A549 (cell line): ENCODE data around the gene MRPL51. TPM values are rescaled to one million over a fixed set of nuclear protein-coding genes. Genes with fewer than 3 reads are reported as not detected.
A peak's percentile ranks its signal among the peaks of the same experiment; 100 is the strongest.

ENCODE experiments used
- ATAC-seq, 2 experiments: fragments of 200-7000 bp in 1 of 2; fragments of >200 bp in 1 of 2; cut with Nextera tagmentation in 1 of 2; cut with Tn5 transposase in 1 of 2; 3 replicates each; pipeline versions ENCODE4 v1.8.0 to v1.9.1; 2018 to 2020; ENCODE audit warnings: mild to moderate bottlenecking in 1 of 2, moderate library complexity in 1 of 2
- CTCF ChIA-PET: fragments of 300-600 bp; sonication (Branson Sonifier 250); formaldehyde crosslinking; extraction: SDS; loops from one replicate; lab custom pipeline; 2021; ENCODE audit warnings: antibody characterized with exemption, inconsistent platforms; lab: Yijun Ruan, JAX
- POLR2A ChIA-PET: fragments of 350-600 bp; formaldehyde crosslinking; extraction: SDS; loops from one replicate; lab custom pipeline; 2021; ENCODE audit warnings: antibody characterized with exemption, inconsistent platforms; lab: Yijun Ruan, JAX
- DNase-seq, 2 experiments: peaks; one replicate each; pipeline versions ENCODE4 v3.0.0 to v3.0.0-alpha.2; 2011 to 2016; ENCODE audit warnings: low read depth in 1 of 2, low spot score in 1 of 2
- FAIRE-seq: peaks from 2 replicates; lab custom pipeline; 2011; peaks lifted over from hg19 to GRCh38; lab: Jason Lieb, UNC
- H3K27ac ChIP-seq, 2 experiments: fragments of >200 bp; sonication (Bioruptor Twin); formaldehyde crosslinking; 3 replicates each; pipeline ENCODE4 v1.5.1; 2016 to 2017
- H3K4me1 ChIP-seq: fragments of >200 bp; sonication (Bioruptor Twin); formaldehyde crosslinking; 3 replicates; pipeline ENCODE4 v1.6.1; 2016
- H3K4me2 ChIP-seq: fragments of >200 bp; sonication (Bioruptor Twin); formaldehyde crosslinking; 3 replicates; pipeline ENCODE4 v1.6.1; 2016
- H3K4me3 ChIP-seq: fragments of >200 bp; sonication (Bioruptor Twin); formaldehyde crosslinking; 3 replicates; pipeline ENCODE4 v1.5.1; 2016
- H3K9me3 ChIP-seq: fragments of >200 bp; sonication (Bioruptor Twin); formaldehyde crosslinking; 3 replicates; pipeline ENCODE4 v1.6.1; 2016
- CBX2 ChIP-seq: fragments of 200-600 bp; sonication (generic); IDR thresholded peaks from 2 replicates; pipeline ENCODE4 v1.6.1; 2016; ENCODE audit warnings: low read depth, mild to moderate bottlenecking, borderline replicate concordance
- CEBPB ChIP-seq, 2 experiments: fragments of >200 bp in 1 of 2; sonication (Bioruptor Twin) in 1 of 2; formaldehyde crosslinking in 1 of 2; IDR thresholded peaks; 2 replicates each; pipeline ENCODE4 v1.6.1; 2012 to 2016
- EHF ChIP-seq: fragments of 250-450 bp; sonication (Bioruptor Pico); IDR thresholded peaks from 2 replicates; pipeline ENCODE4 v1.5.0; 2020; ENCODE audit warnings: mild to moderate bottlenecking
- EHMT2 ChIP-seq: fragments of 200-600 bp; sonication (generic); IDR thresholded peaks from 2 replicates; pipeline ENCODE4 v1.6.1; 2016; ENCODE audit warnings: antibody characterized with exemption, low read depth, mild to moderate bottlenecking, moderate library complexity
- FOSB ChIP-seq: fragments of 250-450 bp; sonication (Bioruptor Pico); IDR thresholded peaks from 2 replicates; pipeline ENCODE4 v1.5.0; 2020; ENCODE audit warnings: mild to moderate bottlenecking, moderate library complexity
- FOXS1 ChIP-seq: fragments of 250-450 bp; sonication (Bioruptor Pico); IDR thresholded peaks from 2 replicates; pipeline ENCODE4 v1.5.0; 2020; ENCODE audit warnings: mild to moderate bottlenecking, moderate library complexity
- HOXA7 ChIP-seq: fragments of 250-450 bp; sonication (Bioruptor Pico); IDR thresholded peaks from 2 replicates; pipeline ENCODE4 v1.5.0; 2020; ENCODE audit warnings: mild to moderate bottlenecking, moderate library complexity
- HOXB13 ChIP-seq: fragments of 250-450 bp; sonication (Bioruptor Pico); IDR thresholded peaks from 2 replicates; pipeline ENCODE4 v1.5.0; 2020; ENCODE audit warnings: low read depth, mild to moderate bottlenecking, moderate library complexity
- HOXB5 ChIP-seq: fragments of 250-450 bp; sonication (Bioruptor Pico); IDR thresholded peaks from 2 replicates; pipeline ENCODE4 v1.5.0; 2020; ENCODE audit warnings: mild to moderate bottlenecking, moderate library complexity
- MYC ChIP-seq: IDR thresholded peaks from 2 replicates; pipeline ENCODE4 v1.6.1; 2012; ENCODE audit warnings: mild to moderate bottlenecking, inconsistent platforms, low read length, improper control_type of control experiment, borderline replicate concordance
- NFE2L2 ChIP-seq: fragments of 150-350 bp; conservative IDR thresholded peaks from 2 replicates; pipeline ENCODE4 v1.6.1; 2014; ENCODE audit warnings: low read length
- NPAS2 ChIP-seq: fragments of 250-450 bp; sonication (Bioruptor Pico); IDR thresholded peaks from 2 replicates; pipeline ENCODE4 v1.8.0; 2022; ENCODE audit warnings: mild to moderate bottlenecking, moderate library complexity, borderline replicate concordance
- PHF8 ChIP-seq: fragments of 200-600 bp; sonication (generic); IDR thresholded peaks from 2 replicates; pipeline ENCODE4 v1.6.1; 2016; ENCODE audit warnings: low read depth, mild to moderate bottlenecking, antibody characterized with exemption, moderate library complexity, borderline replicate concordance
- POLR2A ChIP-seq: IDR thresholded peaks from 2 replicates; pipeline ENCODE4 v1.6.1; 2012; ENCODE audit warnings: mild to moderate bottlenecking, low read length
- RARB ChIP-seq: fragments of 250-450 bp; sonication (Bioruptor Pico); IDR thresholded peaks from 2 replicates; pipeline ENCODE4 v1.8.0; 2021; ENCODE audit warnings: mild to moderate bottlenecking, moderate library complexity
- RCOR1 ChIP-seq: fragments of 150-350 bp; IDR thresholded peaks from 2 replicates; pipeline ENCODE4 v1.6.1; 2014; ENCODE audit warnings: antibody characterized with exemption, low read length, low read depth
- RFX5 ChIP-seq: fragments of 450-650 bp; IDR thresholded peaks from 2 replicates; pipeline ENCODE4 v1.7.1; 2014; ENCODE audit warnings: antibody characterized with exemption, mild to moderate bottlenecking, moderate library complexity
- SMC3 ChIP-seq: fragments of >200 bp; sonication (Bioruptor Twin); formaldehyde crosslinking; IDR thresholded peaks from 3 replicates; pipeline ENCODE4 v1.6.1; 2018; ENCODE audit warnings: inconsistent platforms
- WGBS: methylation state at CpG from one replicate; pipeline ENCODE4 v1.1.6; 2017; ENCODE audit errors: missing lambda C conversion rate; 5-methylcytosine and 5-hydroxymethylcytosine counted together
- polyA plus RNA-seq, 4 experiments: library from polyadenylated mRNA; depleted of rRNA in 3 of 4; stranded (reverse); fragments of >200 nt; fragmentation: RNase III in 1 of 4; extraction: RNeasy Plus Mini Kit Qiagen cat#74134 plus additional on column Dnase treatment in 1 of 4; gene quantifications; 2 replicates in 3 of 4; 3 replicates in 1 of 4; pipeline ENCODE4 v1.2.3, GENCODE V29; 2011 to 2017
- TF ChIP-seq, protein P1 (sequence below): fragments of 250-450 bp; sonication (Bioruptor Pico); IDR thresholded peaks from 2 replicates; pipeline ENCODE4 v1.5.0; 2020; ENCODE audit warnings: low read depth, mild to moderate bottlenecking, moderate library complexity
- TF ChIP-seq, protein P2 (sequence below): fragments of >200 bp; sonication (Bioruptor Twin); formaldehyde crosslinking; IDR thresholded peaks from 2 replicates; pipeline ENCODE4 v1.6.1; 2016
- TF ChIP-seq, protein P3 (sequence below): IDR thresholded peaks from 2 replicates; pipeline ENCODE4 v1.6.1; 2012
- TF ChIP-seq, protein P4 (sequence below): fragments of 250-450 bp; sonication (Bioruptor Pico); IDR thresholded peaks from 2 replicates; pipeline ENCODE4 v1.5.0; 2021; ENCODE audit warnings: mild to moderate bottlenecking, moderate library complexity, borderline replicate concordance
- TF ChIP-seq, protein P5 (sequence below): fragments of 200-600 bp; sonication (generic); IDR thresholded peaks from 2 replicates; pipeline ENCODE4 v1.6.1; 2016; ENCODE audit warnings: antibody characterized with exemption, mild to moderate bottlenecking, moderate library complexity

The MRPL51 gene
- polyA plus RNA-seq, 2 of the 4 experiments (the other 2 are of a cell fraction) = 272 to 337 TPM

DNA sequence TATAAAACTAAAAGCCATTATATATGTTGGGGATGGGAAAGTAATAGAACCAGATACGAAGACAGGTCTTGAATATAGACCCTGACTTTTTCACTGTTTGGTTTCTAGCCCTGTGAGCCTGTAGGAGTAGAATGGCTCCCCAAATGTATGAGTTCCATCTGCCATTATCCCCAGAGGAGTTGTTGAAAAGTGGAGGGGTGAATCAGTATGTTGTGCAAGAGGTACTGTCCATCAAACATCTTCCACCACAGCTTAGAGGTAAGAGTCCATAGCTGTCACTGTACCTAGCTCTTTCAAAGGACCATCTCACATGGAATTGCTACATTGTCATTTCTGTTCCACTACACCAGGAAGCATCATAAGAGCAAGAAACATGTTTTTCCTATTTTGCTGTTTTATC lies 1.9 kb upstream of the MRPL51 start:
- FAIRE-seq (no peak), DNase-seq (no peak), ATAC-seq (no peak)
- Histone ChIP-seq H3K4me2 (peak overlapping the region; percentile 80), H3K4me1 (peaks cover 25% of the 10 kb centered on the region), H3K9me3 (no peaks in the 10 kb centered on the region), H3K4me3 (peak overlapping the region; percentile 80), H3K27ac (peak overlapping the region; percentile 65 to 80; a peak in 5 of 6 replicates)
- 77% methylated on average over 1 of the region's 1 CpG for WGBS
- POLR2A ChIA-PET = interaction anchor here (0.8 to 0.9 kb wide), 2 partner anchors 24 to 39 kb away, joined by 3 to 4 read pairs; partner anchors contain the start of genes GAPDH and VAMP1
- CTCF ChIA-PET = interaction anchor here (0.9 to 2.1 kb wide), 3 partner anchors 18 to 44 kb away, joined by 3 to 8 read pairs (median 7); no protein-coding TSS in a partner anchor
- TF ChIP-seq, protein P1, sequence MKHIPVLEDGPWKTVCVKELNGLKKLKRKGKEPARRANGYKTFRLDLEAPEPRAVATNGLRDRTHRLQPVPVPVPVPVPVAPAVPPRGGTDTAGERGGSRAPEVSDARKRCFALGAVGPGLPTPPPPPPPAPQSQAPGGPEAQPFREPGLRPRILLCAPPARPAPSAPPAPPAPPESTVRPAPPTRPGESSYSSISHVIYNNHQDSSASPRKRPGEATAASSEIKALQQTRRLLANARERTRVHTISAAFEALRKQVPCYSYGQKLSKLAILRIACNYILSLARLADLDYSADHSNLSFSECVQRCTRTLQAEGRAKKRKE (CRISPR knock-in tag) = no peak
- TF ChIP-seq EHMT2 (no peak), PHF8 (no peak), CBX2 (no peak), CEBPB (IDR thresholded peaks at IDR 0.05) (peak in 1 of 2 experiments; percentile 65; a peak in 1 of 4 replicates), SMC3 (no peak), RCOR1 (no peak), RFX5 (no peak)

DNA sequence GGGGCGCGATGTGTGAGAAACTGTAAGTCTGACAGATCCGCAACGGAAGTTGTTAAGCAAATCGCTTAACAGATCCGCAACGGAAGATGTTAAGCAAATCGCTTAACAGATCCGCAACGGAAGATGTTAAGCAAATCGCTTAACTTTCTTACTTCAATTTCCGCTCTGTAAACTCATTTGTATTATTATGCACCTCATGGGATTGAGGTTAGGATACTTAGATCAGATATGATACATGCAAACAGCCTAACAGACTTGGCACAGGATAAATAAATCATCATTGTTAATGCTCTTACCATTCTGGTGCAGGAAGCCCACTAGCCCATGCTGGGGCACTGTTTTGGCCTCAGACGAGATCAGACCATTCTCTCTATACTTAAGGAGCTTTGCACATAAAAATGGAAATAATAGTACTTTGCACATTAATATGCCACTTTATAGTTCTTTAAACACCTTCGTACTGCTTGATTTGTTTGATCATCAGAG lies 1.2 kb upstream of the MRPL51 start:
- Histone ChIP-seq H3K4me3 (peak overlapping the region; percentile 80), H3K4me1 (peaks cover 25% of the 10 kb centered on the region), H3K4me2 (peak overlapping the region; percentile 80), H3K27ac (peak overlapping the region; percentile 65 to 80), H3K9me3 (no peaks in the 10 kb centered on the region)
- TF ChIP-seq, protein P2, sequence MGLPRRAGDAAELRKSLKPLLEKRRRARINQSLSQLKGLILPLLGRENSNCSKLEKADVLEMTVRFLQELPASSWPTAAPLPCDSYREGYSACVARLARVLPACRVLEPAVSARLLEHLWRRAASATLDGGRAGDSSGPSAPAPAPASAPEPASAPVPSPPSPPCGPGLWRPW = no peak
- TF ChIP-seq, protein P3, sequence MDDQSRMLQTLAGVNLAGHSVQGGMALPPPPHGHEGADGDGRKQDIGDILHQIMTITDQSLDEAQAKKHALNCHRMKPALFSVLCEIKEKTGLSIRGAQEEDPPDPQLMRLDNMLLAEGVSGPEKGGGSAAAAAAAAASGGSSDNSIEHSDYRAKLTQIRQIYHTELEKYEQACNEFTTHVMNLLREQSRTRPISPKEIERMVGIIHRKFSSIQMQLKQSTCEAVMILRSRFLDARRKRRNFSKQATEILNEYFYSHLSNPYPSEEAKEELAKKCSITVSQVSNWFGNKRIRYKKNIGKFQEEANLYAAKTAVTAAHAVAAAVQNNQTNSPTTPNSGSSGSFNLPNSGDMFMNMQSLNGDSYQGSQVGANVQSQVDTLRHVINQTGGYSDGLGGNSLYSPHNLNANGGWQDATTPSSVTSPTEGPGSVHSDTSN = no peak
- TF ChIP-seq FOXS1 (CRISPR knock-in tag) (0 out of 2 replicates have a peak, but pooled peaks have one; percentile 25), NPAS2 (no peak), HOXA7 (CRISPR knock-in tag) (0 out of 2 replicates have a peak, but pooled peaks have one; percentile 31), NFE2L2 (no peak), HOXB5 (no peak)
- ChIA-PET CTCF (interaction anchor here (0.9 to 2.1 kb wide), 2 partner anchors 18 to 45 kb away, joined by 3 to 7 read pairs; no protein-coding TSS in a partner anchor), POLR2A (interaction anchor here (0.8 to 1.8 kb wide), 3 partner anchors 23 to 41 kb away, joined by 3 to 39 read pairs (median 4); partner anchors contain the start of genes GAPDH and VAMP1)
- FAIRE-seq (peak; percentile 7), ATAC-seq (no peak), DNase-seq (no peak)
- under 1% methylated on average over 14 of the region's 14 CpGs for whole genome bisulfite sequencing

DNA sequence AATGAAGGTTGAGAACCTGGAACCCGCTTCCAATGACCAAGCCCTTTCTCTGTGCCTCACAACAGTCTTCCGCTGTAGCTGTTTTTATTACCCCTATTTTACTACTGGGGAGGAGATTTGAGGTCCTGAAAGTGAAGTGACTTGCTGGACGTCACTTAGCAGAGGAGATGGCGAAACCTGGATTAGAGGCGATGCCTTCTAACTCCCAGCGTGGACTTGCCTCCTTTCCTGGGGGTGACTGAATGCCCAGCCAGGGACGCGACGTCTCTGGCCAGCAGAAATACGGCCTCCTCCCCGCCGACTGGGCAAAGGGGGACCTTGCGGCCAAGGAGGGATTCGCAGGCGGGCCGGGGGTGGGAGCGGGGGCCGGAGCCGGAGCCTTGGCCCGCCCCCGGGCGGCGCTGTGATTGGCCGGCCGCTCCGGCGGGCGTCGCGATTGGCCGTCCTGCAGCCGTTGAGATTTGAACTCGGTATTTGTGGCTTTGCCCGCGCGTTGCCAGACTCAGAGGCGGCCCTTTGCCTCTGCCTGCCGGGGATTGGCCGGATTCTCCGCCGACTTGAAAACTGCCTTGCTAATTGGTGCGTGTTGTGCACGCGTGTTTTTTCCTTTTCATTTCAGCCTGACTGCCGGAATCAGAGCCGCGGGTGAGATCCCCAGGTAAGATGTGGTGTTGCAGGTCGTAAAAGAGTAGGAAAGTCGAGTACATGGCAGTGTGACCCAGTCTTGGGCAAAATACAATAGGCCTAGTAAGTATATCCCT lies 615 bp upstream of the MRPL51 start, which contains the start of gene NCAPD2:
TSS of gene NCAPD2 (plus strand) at position 606 of the 761 bp plus-strand sequence. CDS start 997 bp downstream, outside the sequence.
- ChIA-PET CTCF (interaction anchor here (0.7 to 1.4 kb wide), 7 partner anchors 12 to 71 kb away, joined by 3 to 8 read pairs (median 3); partner anchors contain the start of gene VAMP1), POLR2A (interaction anchor here (0.7 to 1.8 kb wide), 20 partner anchors 9 to 259 kb away, joined by 3 to 39 read pairs (median 4); partner anchors contain the start of genes GAPDH, MLF2, NOP2 and VAMP1)
- WGBS = 2% methylated on average over 43 of the region's 49 CpGs
- no peaks in the 10 kb centered on the region for H3K9me3 ChIP-seq
- H3K4me1 ChIP-seq = peaks cover 25% of the 10 kb centered on the region
- peak; percentile 7 for FAIRE-seq
- DNase-seq = peak; percentile 90 to 98
- peak within 1 kb of the TSS; percentile 90 to 93 for H3K27ac ChIP-seq
- H3K4me2 ChIP-seq = peak within 1 kb of the TSS; percentile 92
- H3K4me3 ChIP-seq = peak within 1 kb of the TSS; percentile 80
- peak; percentile 94 to 95 for ATAC-seq
- TF ChIP-seq, protein P4, sequence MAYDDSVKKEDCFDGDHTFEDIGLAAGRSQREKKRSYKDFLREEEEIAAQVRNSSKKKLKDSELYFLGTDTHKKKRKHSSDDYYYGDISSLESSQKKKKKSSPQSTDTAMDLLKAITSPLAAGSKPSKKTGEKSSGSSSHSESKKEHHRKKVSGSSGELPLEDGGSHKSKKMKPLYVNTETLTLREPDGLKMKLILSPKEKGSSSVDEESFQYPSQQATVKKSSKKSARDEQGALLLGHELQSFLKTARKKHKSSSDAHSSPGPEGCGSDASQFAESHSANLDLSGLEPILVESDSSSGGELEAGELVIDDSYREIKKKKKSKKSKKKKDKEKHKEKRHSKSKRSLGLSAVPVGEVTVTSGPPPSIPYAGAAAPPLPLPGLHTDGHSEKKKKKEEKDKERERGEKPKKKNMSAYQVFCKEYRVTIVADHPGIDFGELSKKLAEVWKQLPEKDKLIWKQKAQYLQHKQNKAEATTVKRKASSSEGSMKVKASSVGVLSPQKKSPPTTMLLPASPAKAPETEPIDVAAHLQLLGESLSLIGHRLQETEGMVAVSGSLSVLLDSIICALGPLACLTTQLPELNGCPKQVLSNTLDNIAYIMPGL (CRISPR knock-in tag) = no peak
- peak; percentile 51; the same call in 1 of the 2 replicates for TF ChIP-seq MYC
- TF ChIP-seq POLR2A = peak; percentile 69
- TF ChIP-seq, protein P5, sequence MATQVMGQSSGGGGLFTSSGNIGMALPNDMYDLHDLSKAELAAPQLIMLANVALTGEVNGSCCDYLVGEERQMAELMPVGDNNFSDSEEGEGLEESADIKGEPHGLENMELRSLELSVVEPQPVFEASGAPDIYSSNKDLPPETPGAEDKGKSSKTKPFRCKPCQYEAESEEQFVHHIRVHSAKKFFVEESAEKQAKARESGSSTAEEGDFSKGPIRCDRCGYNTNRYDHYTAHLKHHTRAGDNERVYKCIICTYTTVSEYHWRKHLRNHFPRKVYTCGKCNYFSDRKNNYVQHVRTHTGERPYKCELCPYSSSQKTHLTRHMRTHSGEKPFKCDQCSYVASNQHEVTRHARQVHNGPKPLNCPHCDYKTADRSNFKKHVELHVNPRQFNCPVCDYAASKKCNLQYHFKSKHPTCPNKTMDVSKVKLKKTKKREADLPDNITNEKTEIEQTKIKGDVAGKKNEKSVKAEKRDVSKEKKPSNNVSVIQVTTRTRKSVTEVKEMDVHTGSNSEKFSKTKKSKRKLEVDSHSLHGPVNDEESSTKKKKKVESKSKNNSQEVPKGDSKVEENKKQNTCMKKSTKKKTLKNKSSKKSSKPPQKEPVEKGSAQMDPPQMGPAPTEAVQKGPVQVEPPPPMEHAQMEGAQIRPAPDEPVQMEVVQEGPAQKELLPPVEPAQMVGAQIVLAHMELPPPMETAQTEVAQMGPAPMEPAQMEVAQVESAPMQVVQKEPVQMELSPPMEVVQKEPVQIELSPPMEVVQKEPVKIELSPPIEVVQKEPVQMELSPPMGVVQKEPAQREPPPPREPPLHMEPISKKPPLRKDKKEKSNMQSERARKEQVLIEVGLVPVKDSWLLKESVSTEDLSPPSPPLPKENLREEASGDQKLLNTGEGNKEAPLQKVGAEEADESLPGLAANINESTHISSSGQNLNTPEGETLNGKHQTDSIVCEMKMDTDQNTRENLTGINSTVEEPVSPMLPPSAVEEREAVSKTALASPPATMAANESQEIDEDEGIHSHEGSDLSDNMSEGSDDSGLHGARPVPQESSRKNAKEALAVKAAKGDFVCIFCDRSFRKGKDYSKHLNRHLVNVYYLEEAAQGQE = peak; percentile 36; the same call in 1 of the 2 replicates
- 0 out of 2 replicates have a peak, but pooled peaks have one; percentile 25 for TF ChIP-seq EHF
- TF ChIP-seq FOSB (CRISPR knock-in tag) = peak; percentile 92
- TF ChIP-seq RARB (CRISPR knock-in tag) = 0 out of 2 replicates have a peak, but pooled peaks have one; percentile 1
- TF ChIP-seq HOXB13 (CRISPR knock-in tag) = peak; percentile 72; the same call in 1 of the 2 replicates
